Activated naive CD4-positive, alpha-beta T cell treated with anti-CD3 and anti-CD28 coated beads, Interleukin-2, amount 50 U/mL, for 24 hours (primary cell): ENCODE results near the gene DUSP1.

Experiments used
- H3K27ac Mint-ChIP-seq: one replicate; pipeline ENCODE4 v1.8.0; 2021; ENCODE audit warnings: mild to moderate bottlenecking, mixed read lengths
- H3K27me3 Mint-ChIP-seq: one replicate; pipeline ENCODE4 v1.8.0; 2021; ENCODE audit warnings: mixed read lengths
- H3K36me3 Mint-ChIP-seq: one replicate; pipeline ENCODE4 v1.8.0; 2021; ENCODE audit warnings: mixed read lengths
- H3K4me1 Mint-ChIP-seq: one replicate; pipeline ENCODE4 v1.8.0; 2021; ENCODE audit warnings: mixed read lengths
- H3K4me3 Mint-ChIP-seq: one replicate; pipeline ENCODE4 v1.8.0; 2021; ENCODE audit warnings: mild to moderate bottlenecking, mixed read lengths
- H3K9me3 Mint-ChIP-seq: one replicate; pipeline ENCODE4 v1.8.0; 2021; ENCODE audit warnings: mixed read lengths

The DUSP1 gene

DNA sequence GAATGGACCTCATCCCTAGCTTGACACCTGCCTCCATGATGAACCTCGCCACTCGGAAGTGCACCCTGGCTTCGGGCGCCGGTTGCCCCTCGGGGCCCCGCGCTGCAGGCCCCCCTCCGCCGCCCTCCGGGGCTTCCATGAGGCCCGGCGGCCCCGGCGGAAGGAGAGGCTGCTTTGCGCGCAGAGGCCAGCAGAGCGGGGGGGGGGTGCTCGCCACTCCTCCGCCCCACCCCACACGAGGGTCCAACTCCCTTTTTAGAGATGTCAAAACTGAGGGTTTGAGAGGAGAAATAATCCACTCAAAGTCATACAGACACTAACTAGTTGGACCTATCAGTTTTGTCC is 7.9 kb downstream of the DUSP1 start:
- Mint-ChIP-seq H3K4me3 (no peak overlapping the region), H3K36me3 (peaks cover 4% of the 10 kb centered on the region), H3K27me3 (no peaks in the 10 kb centered on the region), H3K9me3 (no peaks in the 10 kb centered on the region), H3K4me1 (peaks cover 37% of the 10 kb centered on the region), H3K27ac (no peak overlapping the region)

DNA sequence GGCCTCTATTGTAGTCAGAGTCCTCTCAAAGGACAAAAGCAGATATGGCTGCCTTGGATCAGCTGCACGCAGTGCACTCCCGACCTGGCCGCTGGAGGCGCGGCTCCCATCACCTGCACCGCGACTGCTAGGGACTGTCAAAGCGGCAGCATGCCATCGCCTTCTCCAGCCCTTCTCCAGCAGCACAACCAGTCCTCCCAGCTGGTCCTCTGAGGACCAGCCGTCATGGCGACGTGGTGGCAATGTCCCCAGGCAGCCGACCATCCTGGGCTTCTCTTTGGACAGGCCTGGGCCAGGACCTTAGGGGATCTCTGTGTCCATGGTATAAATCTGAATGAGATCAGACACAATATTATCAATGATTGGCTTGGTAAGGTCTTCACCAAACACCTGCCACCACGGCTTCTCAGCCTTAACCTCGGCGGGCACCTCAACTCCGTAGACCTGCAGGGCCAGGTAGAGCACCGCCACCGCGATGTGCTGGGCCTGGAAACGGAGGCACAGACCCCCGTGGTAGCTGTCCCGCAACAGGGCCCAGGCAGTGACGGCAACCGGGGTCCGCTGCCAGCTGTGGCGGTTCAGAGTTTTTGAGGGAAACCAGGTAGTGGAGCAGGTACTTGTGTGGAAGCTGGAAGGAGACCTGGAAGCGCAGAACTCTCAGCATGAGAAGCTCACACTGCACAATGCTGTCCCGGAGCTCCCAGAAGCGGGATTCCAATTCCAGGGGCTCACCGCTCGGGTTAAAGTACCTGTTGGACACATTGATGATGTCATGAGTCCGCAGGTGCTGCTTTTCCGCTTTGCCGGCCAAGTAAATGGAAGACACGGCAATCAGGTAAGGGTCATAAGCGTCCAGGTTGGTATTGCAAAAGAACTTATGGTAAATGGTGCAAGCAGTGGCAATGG is 8.5 kb downstream of the DUSP1 start:
- no peaks in the 10 kb centered on the region for H3K9me3 Mint-ChIP-seq
- H3K27me3 Mint-ChIP-seq, result no peaks in the 10 kb centered on the region
- peak overlapping the region; percentile 74 for H3K27ac Mint-ChIP-seq
- H3K36me3 Mint-ChIP-seq, result peaks cover under 1% of the 10 kb centered on the region
- H3K4me1 Mint-ChIP-seq, result peaks cover 31% of the 10 kb centered on the region
- no peak overlapping the region for H3K4me3 Mint-ChIP-seq

DNA sequence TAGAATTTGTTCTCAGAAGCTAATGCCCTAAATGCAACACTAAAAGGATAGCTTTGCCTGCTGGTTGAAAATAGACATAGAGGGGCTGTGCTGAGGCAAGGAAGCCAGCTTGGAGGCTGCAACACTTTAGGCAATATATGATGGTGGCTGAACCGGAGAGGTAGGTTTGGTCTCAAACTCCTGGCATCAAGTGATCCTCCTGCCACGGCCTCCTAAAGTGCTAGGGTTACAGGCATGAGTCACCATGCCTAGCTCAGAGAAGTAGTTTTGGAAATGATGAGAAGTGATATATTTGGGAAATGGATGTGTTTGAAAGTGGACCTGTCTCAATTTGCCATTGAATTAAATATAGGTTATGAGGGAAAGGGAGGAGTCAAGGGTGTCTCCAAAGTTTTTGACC is 10.0 kb downstream of the DUSP1 start:
- Mint-ChIP-seq H3K4me1 (peaks cover 20% of the 10 kb centered on the region), H3K36me3 (no peaks in the 10 kb centered on the region), H3K27me3 (no peaks in the 10 kb centered on the region), H3K4me3 (no peak overlapping the region), H3K27ac (peak overlapping the region; percentile 19), H3K9me3 (no peaks in the 10 kb centered on the region)

DNA sequence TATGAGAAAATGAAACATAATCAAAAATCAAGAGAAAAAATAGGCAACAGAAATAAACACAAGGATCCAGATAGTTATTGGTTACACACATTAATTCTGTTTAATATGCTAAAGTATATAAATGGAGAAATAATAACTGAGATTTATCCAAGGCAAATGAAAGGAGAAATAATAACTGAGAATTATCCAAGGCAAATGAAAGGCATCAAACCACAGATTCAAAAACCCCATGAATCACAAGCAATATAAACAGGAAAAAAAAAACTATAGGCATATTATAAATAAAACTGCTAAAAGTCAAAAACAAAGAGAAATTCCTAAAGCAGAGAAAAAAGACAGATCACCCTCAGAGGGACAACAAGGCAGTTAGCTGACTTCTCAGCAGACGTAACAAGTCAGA is 10.9 kb downstream of the DUSP1 start:
- H3K27me3 Mint-ChIP-seq, result no peaks in the 10 kb centered on the region
- H3K4me3 Mint-ChIP-seq, result no peak overlapping the region
- no peak overlapping the region for H3K27ac Mint-ChIP-seq
- no peaks in the 10 kb centered on the region for H3K9me3 Mint-ChIP-seq
- peaks cover 11% of the 10 kb centered on the region for H3K4me1 Mint-ChIP-seq
- H3K36me3 Mint-ChIP-seq, result no peaks in the 10 kb centered on the region

DNA sequence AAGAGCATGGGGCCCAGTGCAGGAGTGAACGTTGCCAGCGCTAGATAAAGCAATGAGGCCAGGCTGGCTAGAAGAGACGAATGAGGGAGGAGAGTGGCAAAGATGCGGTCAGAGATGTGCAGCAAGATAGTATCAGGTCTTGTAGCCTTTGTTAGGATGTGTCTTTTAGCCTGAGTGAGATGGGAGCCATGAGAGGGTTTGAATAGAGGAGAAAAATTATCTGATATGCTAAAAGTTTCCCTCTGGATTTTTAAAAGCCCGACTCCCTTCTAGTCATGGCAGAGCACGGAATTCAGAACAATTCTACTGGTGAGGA is 12.2 kb downstream of the DUSP1 start:
- Mint-ChIP-seq H3K9me3 (no peaks in the 10 kb centered on the region), H3K27me3 (no peaks in the 10 kb centered on the region), H3K4me1 (peaks cover 4% of the 10 kb centered on the region), H3K36me3 (no peaks in the 10 kb centered on the region), H3K27ac (no peak overlapping the region), H3K4me3 (no peak overlapping the region)

DNA sequence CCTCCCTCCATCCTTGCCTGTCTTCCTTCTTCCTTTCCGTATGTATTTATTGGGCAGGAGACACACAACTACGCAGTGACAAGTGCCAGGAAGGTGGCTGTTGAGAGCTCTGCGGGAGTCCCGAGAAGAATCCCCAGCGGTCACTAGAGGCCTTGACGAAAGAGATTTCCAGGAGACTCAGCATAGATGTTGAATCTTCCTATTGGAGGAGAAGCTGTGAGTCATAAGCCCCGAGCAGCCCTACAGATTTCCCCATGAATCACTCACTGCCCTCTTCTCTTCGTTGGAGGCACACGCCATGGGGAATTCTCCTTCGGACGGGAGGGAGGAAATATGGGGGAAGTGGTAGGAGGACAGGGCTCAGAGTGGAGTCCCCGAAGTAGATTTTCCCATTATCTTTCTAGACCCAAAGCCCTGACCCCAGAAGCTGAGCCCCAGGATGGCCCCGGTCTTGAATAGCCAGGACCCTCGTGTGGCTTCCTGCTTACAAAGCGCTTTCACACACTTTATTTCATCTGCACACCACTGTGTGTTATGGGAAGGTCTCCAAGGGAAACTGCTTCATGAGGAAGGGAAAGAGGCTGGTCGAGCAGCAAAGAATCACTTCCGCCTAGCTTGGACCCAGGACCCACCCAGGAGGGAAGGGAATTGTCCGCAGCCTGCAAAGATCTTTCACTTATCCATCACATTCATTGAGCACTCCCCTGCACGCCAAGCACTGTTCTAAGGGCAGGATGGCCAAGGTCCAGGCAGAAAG is 12.7 kb downstream of the DUSP1 start:
- Mint-ChIP-seq H3K9me3 (no peaks in the 10 kb centered on the region), H3K36me3 (no peaks in the 10 kb centered on the region), H3K4me1 (peaks cover 4% of the 10 kb centered on the region), H3K4me3 (no peak overlapping the region), H3K27ac (no peak overlapping the region), H3K27me3 (no peaks in the 10 kb centered on the region)

DNA sequence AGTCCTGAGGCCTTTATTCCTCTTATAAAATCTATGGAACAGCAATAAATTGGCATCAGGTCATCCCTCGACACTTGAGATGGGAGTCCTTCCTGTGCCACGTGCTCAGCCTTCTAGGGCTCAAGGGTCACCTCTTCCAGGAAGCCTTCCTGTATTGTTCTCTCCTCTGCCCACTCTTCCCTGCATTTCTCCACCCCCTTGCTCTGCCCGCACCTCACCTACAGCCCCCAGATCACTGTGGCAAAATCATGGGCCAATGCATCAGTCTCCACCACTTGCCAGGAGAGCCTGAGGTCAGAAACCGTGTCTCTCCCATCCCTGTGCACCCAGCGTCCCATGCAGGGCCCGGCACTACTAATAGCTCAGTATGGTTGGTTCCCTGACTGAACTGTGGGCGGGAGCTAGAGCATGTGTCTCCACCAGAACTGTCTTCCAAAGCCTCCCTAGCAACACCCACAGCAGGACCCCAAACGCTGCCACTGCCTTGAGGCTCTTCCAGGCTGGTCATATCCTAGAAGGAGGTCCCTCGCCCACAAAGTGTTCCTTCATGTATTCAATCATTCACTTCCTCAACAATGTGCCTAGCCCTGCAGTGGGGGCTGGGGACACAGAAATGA is 13.5 kb downstream of the DUSP1 start:
- Mint-ChIP-seq H3K36me3 (no peaks in the 10 kb centered on the region), H3K9me3 (no peaks in the 10 kb centered on the region), H3K27ac (no peak overlapping the region), H3K27me3 (no peaks in the 10 kb centered on the region), H3K4me3 (no peak overlapping the region), H3K4me1 (peaks cover 4% of the 10 kb centered on the region)

DNA sequence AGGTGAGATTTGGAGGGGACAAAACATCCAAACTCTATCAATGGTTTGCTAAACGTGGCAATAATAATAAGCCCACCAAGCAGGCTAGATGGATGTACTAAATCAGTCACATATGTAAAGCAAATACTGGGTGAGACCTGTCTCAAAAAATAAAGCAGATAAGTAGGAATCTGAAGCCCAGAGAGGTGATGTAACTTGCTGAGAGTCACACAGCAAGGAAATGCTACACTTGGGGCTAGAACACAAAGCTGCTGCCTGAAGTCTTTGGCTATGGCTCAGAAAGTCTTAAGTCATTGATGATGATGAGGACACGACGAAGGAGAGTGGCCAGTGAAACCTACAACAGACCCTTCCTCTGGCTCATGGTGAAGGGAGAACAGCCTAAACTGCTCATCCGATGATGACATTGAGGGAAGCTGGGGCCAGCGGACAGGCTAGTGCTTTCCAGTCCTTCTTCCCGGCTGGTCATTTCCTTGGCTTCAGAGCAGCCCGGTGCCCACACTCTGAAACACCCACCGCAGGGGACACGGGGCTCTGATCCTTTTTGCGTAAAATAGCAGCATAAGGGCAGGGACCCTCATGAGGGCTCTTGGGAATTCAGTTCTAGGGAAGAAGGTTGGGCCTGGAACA is 14.1 kb downstream of the DUSP1 start:
- Mint-ChIP-seq H3K36me3 (no peaks in the 10 kb centered on the region), H3K4me1 (peaks cover 4% of the 10 kb centered on the region), H3K9me3 (no peaks in the 10 kb centered on the region), H3K4me3 (no peak overlapping the region), H3K27ac (no peak overlapping the region), H3K27me3 (no peaks in the 10 kb centered on the region)

DNA sequence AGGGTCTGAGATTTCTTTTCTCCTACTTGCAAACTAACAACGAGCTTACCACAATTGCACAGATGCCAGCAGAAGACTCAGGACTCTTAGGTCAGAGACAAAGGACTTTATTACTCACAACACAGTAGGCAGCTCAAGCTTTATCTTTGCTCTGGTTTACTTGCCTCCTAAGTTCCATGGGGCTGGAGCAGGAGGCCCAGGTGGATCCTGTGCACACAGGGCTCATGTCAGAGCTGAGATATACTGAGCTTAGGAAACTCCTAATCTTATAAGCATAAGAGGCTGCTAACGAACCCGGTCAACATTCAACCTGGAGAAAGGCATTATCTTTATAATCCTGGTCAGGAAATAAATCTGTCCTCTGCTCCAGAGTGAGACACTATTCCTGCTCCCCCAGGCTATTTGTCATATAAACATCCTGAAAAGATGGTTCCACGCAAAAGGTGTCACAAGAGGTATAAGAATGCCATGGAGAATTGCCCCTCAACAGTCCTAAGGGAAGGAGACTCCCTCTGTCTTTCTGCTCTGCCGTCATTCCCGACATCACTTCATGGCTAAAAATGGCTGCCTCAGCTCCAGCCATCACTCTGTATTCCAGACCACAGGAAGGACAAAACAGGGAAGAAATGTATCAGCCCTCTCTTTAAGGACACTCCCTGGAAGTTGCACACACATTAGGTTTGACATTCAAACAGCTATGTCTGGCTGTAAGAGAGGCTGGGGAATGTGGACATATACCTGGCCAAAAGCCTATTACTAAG is 16.2 kb downstream of the DUSP1 start:
- H3K36me3 Mint-ChIP-seq, result no peaks in the 10 kb centered on the region
- H3K9me3 Mint-ChIP-seq, result no peaks in the 10 kb centered on the region
- H3K27ac Mint-ChIP-seq, result no peak overlapping the region
- H3K4me3 Mint-ChIP-seq, result no peak overlapping the region
- H3K4me1 Mint-ChIP-seq, result no peaks in the 10 kb centered on the region
- no peaks in the 10 kb centered on the region for H3K27me3 Mint-ChIP-seq

DNA sequence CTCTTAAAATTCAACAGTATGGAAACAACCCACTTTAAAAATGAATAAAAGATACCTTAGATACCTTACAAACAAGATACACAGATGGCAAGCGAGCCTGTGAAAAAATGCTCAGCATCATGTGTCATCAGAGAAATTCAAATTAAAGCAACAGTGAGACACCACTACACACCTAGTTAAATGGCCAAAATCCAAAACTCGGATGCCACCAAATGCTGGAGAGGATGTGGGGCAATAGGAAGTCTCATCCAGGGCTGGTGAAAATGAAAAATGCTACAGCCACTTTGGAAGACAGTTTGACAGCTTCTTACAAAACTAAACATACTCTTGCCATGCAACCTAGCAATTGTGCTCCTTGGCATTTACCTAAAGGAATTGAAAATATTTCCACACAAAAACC is 17.9 kb downstream of the DUSP1 start:
- Mint-ChIP-seq H3K36me3 (no peaks in the 10 kb centered on the region), H3K27ac (no peak overlapping the region), H3K4me1 (no peaks in the 10 kb centered on the region), H3K9me3 (no peaks in the 10 kb centered on the region), H3K4me3 (no peak overlapping the region), H3K27me3 (no peaks in the 10 kb centered on the region)

DNA sequence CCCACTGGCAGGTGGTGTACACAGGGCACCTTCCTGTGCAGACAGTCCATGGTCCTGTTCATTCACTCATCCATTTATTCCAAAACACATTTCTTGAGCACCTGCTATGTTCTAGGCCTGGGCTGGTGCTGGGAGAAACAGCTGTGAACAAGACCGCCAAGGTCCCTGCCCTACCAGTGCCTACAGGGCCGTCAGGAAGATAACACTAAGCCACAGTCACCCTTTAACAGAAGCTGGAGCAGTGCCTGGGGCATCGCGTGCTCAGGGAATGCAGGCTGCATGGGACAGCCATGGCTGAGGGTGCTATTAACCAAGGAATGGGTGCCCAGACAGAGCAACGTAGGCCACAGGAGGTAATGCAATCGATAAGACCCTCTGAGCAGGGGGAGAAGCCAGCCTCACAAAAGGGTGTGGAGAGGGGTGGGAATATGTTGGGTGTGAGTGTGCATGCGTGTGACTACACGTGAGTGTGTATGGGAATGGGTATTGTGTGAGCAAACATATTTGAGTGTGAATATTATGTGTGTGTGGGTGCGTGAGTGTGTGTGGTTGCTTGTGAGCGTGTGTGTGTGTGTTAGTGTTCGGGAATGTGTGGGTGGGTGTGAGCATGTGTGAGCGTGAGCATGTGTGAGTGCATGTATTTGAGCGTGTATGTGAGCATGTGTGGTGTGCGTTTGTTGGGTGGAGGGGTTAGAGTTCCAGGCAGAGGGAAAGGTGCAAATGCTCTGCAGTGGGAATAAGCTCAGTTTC is 19.1 kb downstream of the DUSP1 start:
- Mint-ChIP-seq H3K27me3 (no peaks in the 10 kb centered on the region), H3K36me3 (no peaks in the 10 kb centered on the region), H3K9me3 (no peaks in the 10 kb centered on the region), H3K27ac (no peak overlapping the region), H3K4me1 (no peaks in the 10 kb centered on the region), H3K4me3 (no peak overlapping the region)

DNA sequence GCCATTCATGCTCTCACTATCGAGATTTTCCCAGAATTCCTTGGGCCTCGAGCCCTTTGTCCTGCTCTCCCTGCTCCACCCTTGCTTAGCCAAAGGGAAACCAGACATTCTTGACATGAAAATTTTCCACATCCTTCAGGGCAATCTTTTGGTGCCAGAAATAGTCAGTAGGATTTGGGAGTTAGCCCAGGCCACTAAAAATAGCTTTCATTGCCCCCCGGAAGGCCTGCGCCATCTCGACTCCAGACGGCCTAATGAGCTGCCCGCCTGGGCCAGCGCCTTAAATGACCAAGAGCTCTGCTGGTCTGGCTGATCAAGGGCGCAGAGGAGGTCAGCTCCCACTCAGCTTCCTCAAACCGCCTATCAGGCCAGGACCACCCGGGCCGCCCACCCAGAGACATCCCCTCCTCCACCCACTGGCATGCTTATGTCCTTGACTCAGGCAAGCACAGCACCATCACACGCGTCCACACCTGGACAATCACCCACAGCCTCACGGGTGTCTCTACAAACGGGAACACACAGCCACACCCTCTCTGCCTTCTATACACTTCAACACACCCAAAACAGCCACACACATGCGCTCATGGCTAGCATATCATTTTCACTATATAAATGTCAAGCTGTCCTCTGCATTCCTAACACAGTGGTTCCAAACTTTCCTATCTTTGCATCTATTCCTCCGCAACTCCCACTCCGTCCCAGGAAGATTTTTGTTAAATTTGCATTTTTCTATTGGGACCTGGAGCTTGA is 20.9 kb downstream of the DUSP1 start:
- Mint-ChIP-seq H3K36me3 (no peaks in the 10 kb centered on the region), H3K4me3 (no peak overlapping the region), H3K27ac (no peak overlapping the region), H3K9me3 (no peaks in the 10 kb centered on the region), H3K4me1 (no peaks in the 10 kb centered on the region), H3K27me3 (no peaks in the 10 kb centered on the region)

DNA sequence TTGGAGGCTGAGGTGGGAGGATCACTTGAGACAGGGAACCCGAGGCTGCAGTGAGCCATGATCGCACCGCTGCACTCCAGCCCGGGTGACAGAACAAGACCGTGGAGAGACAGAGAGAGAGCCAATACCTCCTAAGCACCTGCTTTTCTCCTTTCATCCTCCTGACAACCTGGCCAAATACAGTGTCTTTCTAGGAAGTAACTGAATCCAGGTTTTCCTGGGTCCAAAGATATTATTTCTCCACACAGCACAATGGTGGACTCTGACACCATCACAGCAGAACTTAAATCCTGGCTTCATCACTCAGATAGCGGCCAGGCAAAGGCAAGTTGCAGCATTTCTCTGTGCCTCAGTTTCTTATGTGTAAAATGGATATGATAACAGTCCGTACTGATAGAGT is 21.9 kb downstream of the DUSP1 start:
- Mint-ChIP-seq H3K27me3 (no peaks in the 10 kb centered on the region), H3K36me3 (no peaks in the 10 kb centered on the region), H3K4me3 (no peak overlapping the region), H3K9me3 (no peaks in the 10 kb centered on the region), H3K27ac (no peak overlapping the region), H3K4me1 (no peaks in the 10 kb centered on the region)

DNA sequence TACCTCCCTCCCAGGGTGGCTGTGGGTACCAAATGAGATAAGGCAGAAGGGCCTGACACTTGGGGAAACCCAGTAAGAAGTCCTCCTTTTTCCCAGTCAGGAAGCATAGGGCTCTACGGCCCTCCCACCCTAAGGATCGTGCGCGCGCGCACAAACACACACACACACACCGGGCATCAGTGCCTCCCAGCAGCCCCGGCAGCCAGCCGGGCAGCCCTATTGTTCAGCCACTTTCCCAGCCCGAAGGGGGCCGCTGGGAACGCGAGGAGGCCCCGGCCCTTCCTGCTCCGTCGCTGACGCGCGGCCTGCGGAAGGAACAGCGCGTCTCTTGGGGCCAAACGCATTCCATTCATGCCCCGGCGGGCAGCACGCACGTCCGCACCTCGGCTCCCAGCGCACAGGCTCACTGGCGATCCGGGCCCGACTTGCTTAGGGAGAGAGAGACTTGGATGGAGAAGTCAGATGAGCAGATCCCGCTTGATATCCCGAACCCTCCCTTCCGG is 22.6 kb downstream of the DUSP1 start:
- no peak overlapping the region for H3K4me3 Mint-ChIP-seq

More for the DNA sequence above, 22.6 kb downstream of the DUSP1 start:
- Mint-ChIP-seq H3K9me3 (no peaks in the 10 kb centered on the region), H3K27me3 (no peaks in the 10 kb centered on the region), H3K36me3 (no peaks in the 10 kb centered on the region), H3K4me1 (no peaks in the 10 kb centered on the region), H3K27ac (no peak overlapping the region)
